GM18526 (cell line): Measurements from ENCODE around the gene SNX20.

ENCODE experiments used
- POLR2A ChIP-seq: IDR thresholded peaks from 3 replicates; pipeline ENCODE4 v1.6.1; 2011; ENCODE audit not compliant: insufficient read length; ENCODE audit errors: extremely low read depth

Gene SNX20

GRCh38 chr16:50624449-50624970, 56.6 kb downstream of the SNX20 start:
- TF ChIP-seq POLR2A = no peak

- no peak for TF ChIP-seq POLR2A
Measured at GRCh38 chr16:50622643-50623369, 58.3 kb downstream of the SNX20 start.

GRCh38 chr16:50622029-50622428, 59.1 kb downstream of the SNX20 start:
- TF ChIP-seq POLR2A = no peak
